ENCODE results near the gene PEG3.

The PEG3 gene

DNA sequence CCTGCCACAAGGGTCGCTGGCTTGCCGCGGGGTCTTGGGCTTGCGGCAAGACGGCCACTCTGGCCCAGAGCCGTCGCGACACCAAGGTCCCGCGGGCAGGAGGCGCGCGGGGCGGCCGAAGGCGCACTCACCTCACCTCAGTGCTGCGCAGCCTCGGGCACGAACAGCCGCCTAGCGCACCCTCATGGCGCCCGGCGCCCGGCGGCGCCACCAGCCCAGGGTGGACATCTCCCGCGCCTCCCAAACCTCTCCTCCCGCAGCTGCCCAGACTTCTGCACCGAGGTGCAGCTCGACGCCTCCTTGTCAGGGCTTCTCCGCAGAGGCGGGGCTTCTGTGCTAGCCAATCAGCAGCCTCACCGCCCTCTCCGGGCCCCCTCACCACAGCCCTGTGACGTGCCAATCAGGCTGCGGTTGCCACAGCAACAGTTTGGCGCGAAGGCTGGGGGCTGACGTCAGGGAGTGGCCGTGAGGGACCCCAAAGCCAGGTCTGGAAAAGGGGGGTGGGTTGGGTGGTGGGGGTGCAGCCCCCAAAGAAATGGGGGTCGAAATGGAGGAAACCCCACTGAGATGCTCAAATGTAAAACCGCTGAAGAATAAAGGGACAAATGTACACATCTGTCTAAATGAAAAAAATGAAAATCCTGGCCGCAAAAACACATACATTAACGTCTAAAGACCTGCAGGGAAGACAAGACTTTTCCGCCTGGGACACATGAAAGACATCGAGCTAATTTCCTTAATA is at the start of gene PEG3, which contains the start of gene ZIM2:
Gene PEG3 (minus strand): TSS at position 276 of the 742 bp plus-strand sequence. CDS start 16,071 bp downstream, outside the sequence.
Gene ZIM2 (minus strand): TSS at position 276 of the 742 bp plus-strand sequence. CDS start 16,449 bp downstream, outside the sequence.
- Histone ChIP-seq H3K27me3 (replicated peaks; ENCODE audit: control insufficient read depth, insufficient read depth, low read length) (no peaks in the 10 kb centered on the region), H3K4me3 (replicated peaks; ENCODE audit: low read depth, low read length) (no peak within 1 kb of the TSS), H3K36me3 (ENCODE audit: control insufficient read depth, insufficient read depth, low read length) (no peaks in the 10 kb centered on the region)
- TF ChIP-seq, protein P1, sequence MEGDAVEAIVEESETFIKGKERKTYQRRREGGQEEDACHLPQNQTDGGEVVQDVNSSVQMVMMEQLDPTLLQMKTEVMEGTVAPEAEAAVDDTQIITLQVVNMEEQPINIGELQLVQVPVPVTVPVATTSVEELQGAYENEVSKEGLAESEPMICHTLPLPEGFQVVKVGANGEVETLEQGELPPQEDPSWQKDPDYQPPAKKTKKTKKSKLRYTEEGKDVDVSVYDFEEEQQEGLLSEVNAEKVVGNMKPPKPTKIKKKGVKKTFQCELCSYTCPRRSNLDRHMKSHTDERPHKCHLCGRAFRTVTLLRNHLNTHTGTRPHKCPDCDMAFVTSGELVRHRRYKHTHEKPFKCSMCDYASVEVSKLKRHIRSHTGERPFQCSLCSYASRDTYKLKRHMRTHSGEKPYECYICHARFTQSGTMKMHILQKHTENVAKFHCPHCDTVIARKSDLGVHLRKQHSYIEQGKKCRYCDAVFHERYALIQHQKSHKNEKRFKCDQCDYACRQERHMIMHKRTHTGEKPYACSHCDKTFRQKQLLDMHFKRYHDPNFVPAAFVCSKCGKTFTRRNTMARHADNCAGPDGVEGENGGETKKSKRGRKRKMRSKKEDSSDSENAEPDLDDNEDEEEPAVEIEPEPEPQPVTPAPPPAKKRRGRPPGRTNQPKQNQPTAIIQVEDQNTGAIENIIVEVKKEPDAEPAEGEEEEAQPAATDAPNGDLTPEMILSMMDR (IDR thresholded peaks at IDR 0.05; ENCODE audit: insufficient read depth, low read length, poor library complexity, severe bottlenecking) = no peak
- DNase-seq (ENCODE audit: extremely low read depth, insufficient read length) = no peak

DNA sequence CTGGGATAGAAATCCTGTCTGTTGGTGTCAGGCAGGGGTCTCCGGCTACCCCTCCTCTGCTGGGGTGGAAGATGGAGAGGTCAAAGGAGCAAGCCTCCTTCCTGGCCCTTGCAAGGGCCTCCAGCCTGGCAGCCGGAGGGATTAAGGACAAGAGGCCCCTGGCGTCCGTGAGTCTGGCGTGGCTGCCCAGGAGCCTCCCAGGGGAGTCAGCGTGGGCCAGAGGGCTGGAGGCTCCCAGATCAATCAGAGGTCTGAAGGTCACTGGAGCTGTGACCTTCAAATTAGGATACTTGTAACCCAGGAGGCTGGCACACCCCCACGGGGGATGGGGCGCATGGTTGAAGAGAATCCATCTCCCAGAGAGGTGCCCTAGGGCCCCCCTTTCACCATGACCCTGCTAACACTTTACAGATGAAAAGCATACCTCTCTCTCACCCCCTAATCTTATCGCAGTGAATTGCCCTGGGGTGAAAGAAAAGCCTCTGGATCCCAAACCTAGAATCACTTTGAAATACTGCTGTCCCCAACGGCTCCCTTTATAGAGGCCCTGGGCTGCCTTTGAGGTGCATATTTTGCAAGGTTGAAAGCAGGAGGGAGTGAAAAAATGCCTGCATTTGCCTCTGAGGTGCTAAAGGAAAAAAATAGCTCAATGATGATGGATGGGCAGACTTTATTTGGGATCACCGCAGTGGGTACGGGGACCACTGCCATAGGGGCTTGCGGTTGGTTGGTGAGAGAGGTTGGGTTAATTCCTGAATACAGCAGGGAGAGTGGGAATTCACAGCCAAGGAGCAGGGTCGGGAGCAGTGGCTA is 44.9 kb upstream of the PEG3 start:
- TF ChIP-seq, protein P1 (IDR thresholded peaks at IDR 0.05; ENCODE audit: insufficient read depth, low read length, poor library complexity, severe bottlenecking) = no peak
- no peaks in the 10 kb centered on the region for H3K36me3 ChIP-seq (ENCODE audit: control insufficient read depth, insufficient read depth, low read length)
- DNase-seq (ENCODE audit: extremely low read depth, insufficient read length) = no peak
- H3K4me3 ChIP-seq (replicated peaks; ENCODE audit: low read depth, low read length) = no peak overlapping the region
- no peaks in the 10 kb centered on the region for H3K27me3 ChIP-seq (replicated peaks; ENCODE audit: control insufficient read depth, insufficient read depth, low read length)

DNA sequence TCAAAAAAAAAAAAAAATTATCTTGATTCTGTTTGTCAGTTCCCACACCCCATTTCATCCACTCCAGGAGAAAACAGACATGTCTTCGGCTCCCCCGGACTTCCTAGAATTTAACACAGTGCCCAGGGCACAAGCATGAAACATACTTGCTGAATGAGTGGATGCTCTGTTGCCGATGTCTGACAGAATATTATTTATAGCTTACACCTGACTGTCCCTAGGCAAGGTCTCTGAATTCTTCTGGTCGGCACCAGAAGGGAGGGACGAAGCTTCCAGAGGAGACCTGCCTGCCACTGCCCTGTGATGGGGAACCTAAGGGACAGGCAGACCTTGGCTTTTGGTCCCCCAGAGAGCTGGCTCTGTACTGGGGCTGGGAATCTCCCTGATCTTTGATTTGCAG is 43.9 kb upstream of the PEG3 start:
- TF ChIP-seq, protein P1 (IDR thresholded peaks at IDR 0.05; ENCODE audit: insufficient read depth, low read length, poor library complexity, severe bottlenecking) = no peak
- no peak overlapping the region for H3K4me3 ChIP-seq (replicated peaks; ENCODE audit: low read depth, low read length)
- DNase-seq (ENCODE audit: extremely low read depth, insufficient read length) = no peak
- H3K27me3 ChIP-seq (replicated peaks; ENCODE audit: control insufficient read depth, insufficient read depth, low read length) = no peaks in the 10 kb centered on the region
- no peaks in the 10 kb centered on the region for H3K36me3 ChIP-seq (ENCODE audit: control insufficient read depth, insufficient read depth, low read length)

DNA sequence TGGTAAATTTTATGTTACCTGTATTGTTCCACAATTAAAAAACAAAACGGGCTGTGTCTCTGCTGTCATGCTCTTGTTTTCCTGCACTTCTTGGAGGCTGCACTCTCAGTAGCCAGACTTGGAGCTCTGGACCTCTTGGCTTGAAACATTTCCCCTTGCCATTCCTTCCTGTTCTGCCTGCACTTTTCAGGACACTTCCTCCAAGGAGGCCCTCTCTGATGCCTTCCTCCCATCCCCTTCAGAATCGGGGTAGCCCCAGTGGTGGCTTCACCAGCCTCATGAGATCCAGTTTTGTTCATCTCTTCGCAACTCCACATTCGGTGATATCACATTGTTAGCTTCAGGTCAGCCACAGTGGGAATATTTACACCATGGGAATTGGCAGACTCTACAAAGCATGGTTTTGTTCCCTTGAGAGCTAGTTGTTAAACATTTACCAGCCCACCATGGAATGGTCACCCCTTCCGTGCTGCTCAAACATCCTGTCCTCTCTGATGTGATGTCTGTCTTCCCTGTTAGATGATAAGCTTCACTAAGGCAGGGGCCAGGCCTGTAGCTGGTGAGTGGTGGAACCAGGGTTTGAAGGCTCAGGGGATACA is 40.2 kb upstream of the PEG3 start:
- DNase-seq (ENCODE audit: extremely low read depth, insufficient read length) = no peak
- H3K27me3 ChIP-seq (replicated peaks; ENCODE audit: control insufficient read depth, insufficient read depth, low read length) = no peaks in the 10 kb centered on the region
- TF ChIP-seq, protein P1 (IDR thresholded peaks at IDR 0.05; ENCODE audit: insufficient read depth, low read length, poor library complexity, severe bottlenecking) = no peak
- H3K36me3 ChIP-seq (ENCODE audit: control insufficient read depth, insufficient read depth, low read length) = no peaks in the 10 kb centered on the region
- no peak overlapping the region for H3K4me3 ChIP-seq (replicated peaks; ENCODE audit: low read depth, low read length)

DNA sequence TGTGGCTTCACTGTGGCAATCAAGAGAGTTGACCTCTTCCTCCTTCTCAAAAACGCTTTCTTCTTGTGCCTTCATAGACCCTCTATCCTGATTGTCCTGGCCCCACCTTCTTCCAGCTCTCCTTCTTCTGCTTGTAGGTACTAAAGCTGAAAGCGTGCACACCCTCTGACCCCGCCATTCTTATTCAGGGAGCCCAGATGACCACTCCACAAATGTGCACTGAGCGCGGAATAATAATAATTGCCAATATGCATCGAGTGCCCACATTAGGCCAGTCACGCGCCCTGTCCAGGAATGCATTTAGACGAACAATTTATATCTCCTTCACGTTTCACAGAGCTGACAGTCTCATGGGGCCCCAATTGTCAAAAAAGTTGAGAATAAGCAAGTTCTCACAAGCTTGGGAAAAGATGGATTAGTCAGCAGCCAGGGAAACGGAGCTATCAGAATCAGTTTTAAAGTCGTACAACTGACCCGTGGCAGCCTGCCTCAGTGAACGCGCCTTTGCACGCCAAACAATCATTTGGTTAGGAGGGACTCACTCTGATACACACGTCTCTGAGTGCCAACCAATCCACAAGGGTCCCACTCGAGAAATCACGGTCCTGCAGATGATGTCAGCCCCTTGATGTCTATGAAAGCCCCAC is 36.7 kb upstream of the PEG3 start:
- Histone ChIP-seq H3K27me3 (replicated peaks; ENCODE audit: control insufficient read depth, insufficient read depth, low read length) (no peaks in the 10 kb centered on the region), H3K4me3 (replicated peaks; ENCODE audit: low read depth, low read length) (no peak overlapping the region), H3K36me3 (ENCODE audit: control insufficient read depth, insufficient read depth, low read length) (no peaks in the 10 kb centered on the region)
- DNase-seq (ENCODE audit: extremely low read depth, insufficient read length) = no peak
- TF ChIP-seq, protein P1 (IDR thresholded peaks at IDR 0.05; ENCODE audit: insufficient read depth, low read length, poor library complexity, severe bottlenecking) = no peak
